RWPE1 (cell line): ENCODE results near the gene KRT31.
"Not testable (repeated sequence)": the region's sequence is repeated elsewhere in the genome, so short reads cannot be mapped to it uniquely, and the experiment has no call there.

Experiments used
- CTCF ChIA-PET: fragments of 350-600 bp; sonication (Branson Sonifier 250); formaldehyde crosslinking; extraction: SDS; loops from one replicate; lab custom pipeline; 2021; lab: Yijun Ruan, JAX
- POLR2A ChIA-PET: fragments of 400-600 bp; formaldehyde crosslinking; extraction: SDS; loops from one replicate; lab custom pipeline; 2020; ENCODE audit warnings: antibody characterized with exemption; ENCODE audit not compliant: low non-redundant PET; lab: Yijun Ruan, JAX
- DNase-seq: peaks from one replicate; pipeline ENCODE4 v3.0.0; 2012; ENCODE audit warnings: low spot score
- H3K27ac ChIP-seq: fragments of 450-650 bp; 2 replicates; pipeline ENCODE4 v1.5.1; 2017
- CTCF ChIP-seq: fragments of 450-650 bp; conservative IDR thresholded peaks from 2 replicates; pipeline ENCODE4 v1.5.1; 2017; ENCODE audit warnings: low read depth, mild to moderate bottlenecking

The KRT31 gene

GRCh38 chr17:41352597-41353366 lies 44.6 kb downstream of the KRT31 start:
- CTCF ChIA-PET, result no interaction called here
- no peak for TF ChIP-seq CTCF
- POLR2A ChIA-PET, result no interaction called here
- H3K27ac ChIP-seq, result no peak overlapping the region
- peak; percentile 23 for DNase-seq

- POLR2A ChIA-PET, result no interaction called here
- DNase-seq, result no peak
- H3K27ac ChIP-seq, result no peak overlapping the region
- CTCF ChIA-PET, result no interaction called here
- no peak for TF ChIP-seq CTCF
Observed at GRCh38 chr17:41351177-41351576, 46.2 kb downstream of the KRT31 start.

GRCh38 chr17:41350381-41350878 lies 47.0 kb downstream of the KRT31 start, which contains the start of gene KRT33A:
Gene KRT33A (minus strand): TSS chr17:41350828. CDS start chr17:41350767, 61 bp downstream.
- POLR2A ChIA-PET, DNase-seq, CTCF ChIA-PET: not testable (repeated sequence)

GRCh38 chr17:41347869-41348760 lies 49.3 kb downstream of the KRT31 start:
- DNase-seq, result peak; percentile 8
- CTCF ChIA-PET, result interaction anchor here (0.6 to 1.7 kb wide), 3 partner anchors 26 to 315 kb away, joined by 3 to 5 read pairs (median 5); no protein-coding TSS in a partner anchor
- no peak for TF ChIP-seq CTCF
- POLR2A ChIA-PET, result no interaction called here
- H3K27ac ChIP-seq, result no peak overlapping the region

More at GRCh38 chr17:41350381-41350878, 47.0 kb downstream of the KRT31 start, which contains the start of gene KRT33A:
- not testable (repeated sequence) for H3K27ac ChIP-seq

- CTCF ChIA-PET, result interaction anchor here (0.6 kb wide), 1 partner anchor 617 kb away, joined by 3 read pairs; no protein-coding TSS in a partner anchor
- H3K27ac ChIP-seq, POLR2A ChIA-PET, DNase-seq: not testable (repeated sequence)
Observed at GRCh38 chr17:41346421-41346820, 51.0 kb downstream of the KRT31 start.

- no peak for DNase-seq
- CTCF ChIA-PET, result interaction anchor here (0.6 kb wide), 1 partner anchor 617 kb away, joined by 3 read pairs; no protein-coding TSS in a partner anchor
Observed at GRCh38 chr17:41345992-41346391, 51.4 kb downstream of the KRT31 start.

More at GRCh38 chr17:41345992-41346391, 51.4 kb downstream of the KRT31 start:
- H3K27ac ChIP-seq, result no peak overlapping the region
- POLR2A ChIA-PET, result no interaction called here
- no peak for TF ChIP-seq CTCF
